ENCODE measurements around the gene DUOX1. TPM values are rescaled to one million over a fixed set of nuclear protein-coding genes. Genes with fewer than 3 reads are reported as not detected.

Gene DUOX1
- total and polyA plus RNA-seq, 2 donors (not counting 3 experiments of a cell fraction or from before 2014, with no cell fraction given), result not detected

GRCh38 chr15:45185903-45186770 is 56.3 kb downstream of the DUOX1 start:
- FAIRE-seq (no peak), DNase-seq (ENCODE audit: low read depth, low spot score) (no peak)
- Histone ChIP-seq H4K20me1 (replicated peaks; ENCODE audit: control insufficient read depth, extremely low read depth, insufficient read depth, low read length) (no peaks in the 10 kb centered on the region), H3K9me3 (replicated peaks; ENCODE audit: control insufficient read depth, insufficient read depth, low read length) (no peaks in the 10 kb centered on the region), H3K79me2 (ENCODE audit: control insufficient read depth, insufficient read depth, low read length) (no peaks in the 10 kb centered on the region), H3K36me3 (ENCODE audit: control insufficient read depth in 2 of 2, extremely low read depth in 1 of 2, insufficient read depth in 2 of 2, low read length in 2 of 2) (no peaks in the 10 kb centered on the region), H3K27me3 (ENCODE audit: control insufficient read depth in 2 of 2, insufficient read depth in 2 of 2, low read length in 2 of 2) (peaks cover 2 to 9% of the 10 kb centered on the region in 2 experiments), H3K4me1 (ENCODE audit: control insufficient read depth, extremely low read depth, insufficient read depth, low read length) (peaks cover 6% of the 10 kb centered on the region), H3K9me1 (replicated peaks; ENCODE audit: control insufficient read depth, extremely low read depth, insufficient read depth, low read length) (no peaks in the 10 kb centered on the region), H3K4me3 (replicated peaks in 1 of 3; ENCODE audit: insufficient read depth in 1 of 3, low read depth in 1 of 3, low read length in 3 of 3) (no peak overlapping the region), H3K9ac (replicated peaks; ENCODE audit: extremely low read depth, insufficient read depth, low read length) (no peak overlapping the region), H2AFZ (ENCODE audit: low read depth, low read length) (no peak overlapping the region), H3K4me2 (ENCODE audit: insufficient read depth, low read length) (no peak overlapping the region), H3K27ac (ENCODE audit: insufficient read depth, low read depth, low read length) (no peak overlapping the region)
- POLR2A ChIA-PET, result no interaction called here
- intact Hi-C loops (cut with micrococcal nuclease), result no loop called here
- CTCF ChIA-PET, result interaction anchor here (0.5 to 3.9 kb wide), 8 partner anchors 10 to 448 kb away, joined by 3 to 24 read pairs (median 4); no protein-coding TSS in a partner anchor
- no TSS peak for BruUV-seq (replicated peaks)
- no peak for TF ChIP-seq JUN (IDR thresholded peaks at IDR 0.05; ENCODE audit: borderline replicate concordance, insufficient read depth, insufficient read length, low read depth)
- TF ChIP-seq MYC (IDR thresholded peaks at IDR 0.05; ENCODE audit: low read depth, low read length), result no peak
- no peak for TF ChIP-seq GATA2 (IDR thresholded peaks at IDR 0.05; ENCODE audit: insufficient read depth, insufficient read length, low read depth, low read length)
- TF ChIP-seq POLR2AphosphoS5 (IDR thresholded peaks at IDR 0.05; ENCODE audit: insufficient read depth, low read depth, low read length), result no peak
- TF ChIP-seq, protein P1, sequence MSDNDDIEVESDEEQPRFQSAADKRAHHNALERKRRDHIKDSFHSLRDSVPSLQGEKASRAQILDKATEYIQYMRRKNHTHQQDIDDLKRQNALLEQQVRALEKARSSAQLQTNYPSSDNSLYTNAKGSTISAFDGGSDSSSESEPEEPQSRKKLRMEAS (IDR thresholded peaks at IDR 0.05; ENCODE audit: insufficient read depth, insufficient read length), result no peak
- no peak for TF ChIP-seq EZH2 (IDR thresholded peaks at IDR 0.05; ENCODE audit: borderline replicate concordance, low read depth, low read length, severe bottlenecking)
- dilution Hi-C loops (cut with MboI; ENCODE audit: extremely low pct_ligation_motif_present, low sequenced_read_pairs), result no loop called here
